K562 (cell line): Measurements from ENCODE around the gene MRPL55. TPM values are rescaled to one million over a fixed set of nuclear protein-coding genes. Genes with fewer than 3 reads are reported as not detected.

Experiments
- ATAC-seq: fragments of 200-7000 bp; cut with Tn5 transposase; 3 replicates; pipeline ENCODE4 v1.9.1; 2020; ENCODE audit warnings: moderate library complexity
- BruUV-seq: library from RNA; stranded (reverse); fragments of 400-500 nt; replicated peaks from 2 replicates; lab custom pipeline; 2021; lab: Mats Ljungman, UMichigan
- CTCF ChIA-PET: fragments of 300-600 bp; formaldehyde crosslinking; extraction: SDS; loops from one replicate; lab custom pipeline; 2021; ENCODE audit warnings: low intra/inter-chr PET ratio; lab: Yijun Ruan, JAX
- POLR2A ChIA-PET: fragments of 300-600, 350-650 bp; sonication (Branson Sonifier 250); formaldehyde crosslinking; extraction: SDS; loops from one replicate; lab custom pipeline; 2021; ENCODE audit warnings: antibody characterized with exemption, inconsistent platforms; lab: Yijun Ruan, JAX
- DNase-seq, 4 experiments: peaks; one replicate each; pipeline versions ENCODE4 v3.0.0 to v3.0.0-alpha.2; 2011 to 2018; ENCODE audit warnings: low spot score in 3 of 4, mixed read lengths in 3 of 4; ENCODE audit errors: extremely low read depth in 1 of 4
- FAIRE-seq: peaks from 2 replicates; lab custom pipeline; 2011; peaks lifted over from hg19 to GRCh38; lab: Jason Lieb, UNC
- H2AFZ ChIP-seq: 2 replicates; pipeline ENCODE4 v1.6.0; 2011; ENCODE audit warnings: low read depth, low read length, control low read depth, inconsistent platforms
- H3K27ac ChIP-seq: fragments of 200-600 bp; 3 replicates; pipeline ENCODE4 v1.8.0; 2011; ENCODE audit warnings: low read depth, mild to moderate bottlenecking, control low read depth, inconsistent platforms, low read length, moderate library complexity, mixed read lengths; ENCODE audit errors: extremely low read depth
- H3K27me3 ChIP-seq, 2 experiments: fragments of 300-600 bp in 1 of 2; 2 replicates in 1 of 2; 3 replicates in 1 of 2; pipeline versions ENCODE4 v1.6.0 to v1.8.0; 2011; ENCODE audit warnings: inconsistent platforms in 2 of 2, low read length in 2 of 2, mild to moderate bottlenecking in 1 of 2, mixed read lengths in 1 of 2, moderate library complexity in 1 of 2; ENCODE audit not compliant: control insufficient read depth in 2 of 2, insufficient read depth in 2 of 2
- H3K36me3 ChIP-seq: fragments of 300-600 bp; 3 replicates; pipeline ENCODE4 v1.8.0; 2011; ENCODE audit warnings: mild to moderate bottlenecking, low read length, inconsistent platforms; ENCODE audit not compliant: control insufficient read depth, insufficient read depth
- H3K4me1 ChIP-seq, 2 experiments: fragments of 200-600 bp in 1 of 2; replicated peaks in 1 of 2; 2 replicates in 1 of 2; 3 replicates in 1 of 2; pipeline versions ENCODE4 v1.5.1 to v1.8.0; 2011; ENCODE audit warnings: inconsistent platforms in 2 of 2, low read length in 2 of 2, mild to moderate bottlenecking in 1 of 2, mixed read lengths in 1 of 2, moderate library complexity in 1 of 2; ENCODE audit not compliant: control insufficient read depth in 2 of 2, insufficient read depth in 2 of 2
- H3K4me2 ChIP-seq: 2 replicates; pipeline ENCODE4 v1.6.1; 2011; ENCODE audit warnings: low read length, control low read depth, inconsistent platforms, mixed read lengths; ENCODE audit not compliant: insufficient read depth
- H3K4me3 ChIP-seq: fragments of 200-600 bp; sonication (generic), shearing (Covaris generic); 2 replicates; pipeline ENCODE4 v1.5.1; 2016; ENCODE audit warnings: control low read depth, inconsistent platforms
- H3K79me2 ChIP-seq: fragments of 200-600 bp; 3 replicates; pipeline ENCODE4 v1.8.0; 2011; ENCODE audit warnings: low read length, inconsistent platforms; ENCODE audit not compliant: control insufficient read depth, insufficient read depth
- H3K9ac ChIP-seq, 2 experiments: 2 replicates each; pipeline versions ENCODE4 v1.6.0 to v1.6.1; 2011; ENCODE audit warnings: low read depth in 2 of 2, low read length in 2 of 2, control low read depth in 1 of 2, inconsistent platforms in 1 of 2, mild to moderate bottlenecking in 1 of 2, mixed read lengths in 1 of 2; ENCODE audit not compliant: insufficient read depth in 1 of 2
- H3K9me1 ChIP-seq: one replicate; pipeline ENCODE4 v1.6.0; 2011; ENCODE audit warnings: inconsistent platforms, mild to moderate bottlenecking, low read length, moderate library complexity; ENCODE audit not compliant: control insufficient read depth, insufficient read depth
- H3K9me3 ChIP-seq: replicated peaks from 2 replicates; pipeline ENCODE4 v1.5.1; 2011; ENCODE audit warnings: low read depth, low read length, inconsistent platforms; ENCODE audit not compliant: control insufficient read depth, insufficient read depth
- H4K20me1 ChIP-seq: replicated peaks from 2 replicates; pipeline ENCODE4 v1.6.1; 2011; ENCODE audit warnings: low read length, inconsistent platforms, mixed read lengths; ENCODE audit not compliant: control insufficient read depth, insufficient read depth
- ARHGAP35 ChIP-seq: fragments of 450-650 bp; IDR thresholded peaks from 2 replicates; pipeline ENCODE4 v1.6.1; 2018; ENCODE audit not compliant: partially characterized antibody
- DPF2 ChIP-seq: fragments of 450-650 bp; IDR thresholded peaks from 2 replicates; pipeline ENCODE4 v1.6.1; 2016
- ETV6 ChIP-seq, 3 experiments: fragments of 150-350 bp in 1 of 3; sonication (generic) in 1 of 3; formaldehyde crosslinking in 1 of 3; IDR thresholded peaks; 2 replicates each; pipeline versions ENCODE4 v1.6.1 to v1.8.0; 2014 to 2022; ENCODE audit warnings: borderline replicate concordance in 2 of 3, low read depth in 2 of 3, antibody characterized with exemption in 1 of 3, low read length in 1 of 3, mild to moderate bottlenecking in 1 of 3, missing genetic modification reagents in 1 of 3
- HLTF ChIP-seq: fragments of 450-650 bp; IDR thresholded peaks from 2 replicates; pipeline ENCODE4 v1.6.1; 2016
- KDM5B ChIP-seq: fragments of 200-600 bp; sonication (generic); IDR thresholded peaks from 2 replicates; pipeline ENCODE4 v1.6.1; 2012; ENCODE audit warnings: low read depth, mild to moderate bottlenecking, moderate library complexity, low read length, control low read depth, inconsistent platforms; ENCODE audit not compliant: insufficient replicate concordance
- MAX ChIP-seq: sonication (generic); formaldehyde crosslinking; IDR thresholded peaks from 2 replicates; pipeline ENCODE4 v1.9.0; 2022; ENCODE audit warnings: mild to moderate bottlenecking, missing genetic modification reagents
- MCM2 ChIP-seq: fragments of 450-650 bp; IDR thresholded peaks from 2 replicates; pipeline ENCODE4 v1.6.1; 2017; ENCODE audit warnings: low read depth, mild to moderate bottlenecking
- MTA2 ChIP-seq: fragments of 450-650 bp; IDR thresholded peaks from 2 replicates; pipeline ENCODE4 v1.6.1; 2016; ENCODE audit warnings: low read depth
- POLR2B ChIP-seq: fragments of 450-650 bp; IDR thresholded peaks from 2 replicates; pipeline ENCODE4 v1.6.1; 2018; ENCODE audit warnings: low read depth; ENCODE audit not compliant: partially characterized antibody
- SRF ChIP-seq, 2 experiments: fragments of 250-450, 450-650 bp in 1 of 2; sonication (Bioruptor Pico) in 1 of 2; sonication (generic) in 1 of 2; formaldehyde crosslinking; IDR thresholded peaks; 2 replicates each; pipeline versions ENCODE4 v1.5.0 to v1.5.1; 2020 to 2022; ENCODE audit warnings: mild to moderate bottlenecking in 1 of 2, missing genetic modification reagents in 1 of 2
- STAG1 ChIP-seq: sonication (generic); formaldehyde crosslinking; IDR thresholded peaks from 2 replicates; pipeline ENCODE4 v1.5.0; 2020; ENCODE audit warnings: missing genetic modification reagents, borderline replicate concordance
- THAP7 ChIP-seq: fragments of 250-450 bp; sonication (Bioruptor Pico); IDR thresholded peaks from 2 replicates; pipeline ENCODE4 v1.5.0; 2021
- TRIM25 ChIP-seq: fragments of 450-650 bp; IDR thresholded peaks from 2 replicates; pipeline ENCODE4 v1.7.0; 2016; ENCODE audit warnings: borderline replicate concordance
- XRCC4 ChIP-seq: IDR thresholded peaks from one replicate; pipeline ENCODE4 v1.6.1; 2011; ENCODE audit not compliant: insufficient read depth, insufficient read length; ENCODE audit errors: extremely low read depth
- ZNF184 ChIP-seq: sonication (generic); formaldehyde crosslinking; IDR thresholded peaks from 2 replicates; pipeline ENCODE4 v1.5.0; 2020; ENCODE audit warnings: missing genetic modification reagents
- WGBS: fragments of 100-300 bp; shearing (Covaris generic); methylation state at CpG from one replicate; pipeline ENCODE4 v1.1.6; 2016; ENCODE audit warnings: low coverage, mixed read lengths; ENCODE audit not compliant: insufficient coverage; ENCODE audit errors: missing lambda C conversion rate; 5-methylcytosine and 5-hydroxymethylcytosine counted together
- in situ Hi-C: fragments of 300-500 bp; cut with MboI; formaldehyde crosslinking; loops from 4 replicates; pipeline ENCODE4 v1.15.0; 2018; ENCODE audit warnings: inconsistent platforms, mixed read lengths
- intact Hi-C: fragments of 100-400 bp; cut with micrococcal nuclease; formaldehyde crosslinking; loops from 2 replicates; pipeline ENCODE4 v1.14.2; 2022
- polyA plus RNA-seq, 8 experiments: library from polyadenylated mRNA; depleted of rRNA in 4 of 8; stranded (reverse) in 5 of 8; unstranded in 3 of 8; fragments of >200 nt; fragmentation: Nextera tagmentation in 2 of 8; fragmentation: Illumina TruSeq in 1 of 8; extraction: Ambion mirVana in 2 of 8; extraction: Trizol in 1 of 8; gene quantifications; 2 replicates each; pipeline versions ENCODE4 v1.2.1 to v1.2.3, GENCODE V29; 2011 to 2014; ENCODE audit warnings: inconsistent platforms in 1 of 8, missing spikeins in 1 of 8
- total RNA-seq, 7 experiments: library from RNA; depleted of rRNA in 6 of 7; stranded (reverse); fragments of >200 nt in 6 of 7; fragmentation: Illumina TruSeq in 2 of 7; extraction: Trizol in 2 of 7; gene quantifications; 2 replicates each; pipeline versions ENCODE4 v1.2.1 to v1.2.3, GENCODE V29; 2011 to 2021; ENCODE audit warnings: low replicate concordance in 1 of 7
- TF ChIP-seq, protein P1 (sequence below): fragments of 450-650 bp; IDR thresholded peaks from 2 replicates; pipeline ENCODE4 v1.6.1; 2016; ENCODE audit warnings: borderline replicate concordance

MRPL55 gene
- total and polyA plus RNA-seq, 9 of the 15 experiments (the other 6 are each of a cell fraction or from before 2014, with no cell fraction given) = 34.9 to 228 (median 81.0) TPM

DNA sequence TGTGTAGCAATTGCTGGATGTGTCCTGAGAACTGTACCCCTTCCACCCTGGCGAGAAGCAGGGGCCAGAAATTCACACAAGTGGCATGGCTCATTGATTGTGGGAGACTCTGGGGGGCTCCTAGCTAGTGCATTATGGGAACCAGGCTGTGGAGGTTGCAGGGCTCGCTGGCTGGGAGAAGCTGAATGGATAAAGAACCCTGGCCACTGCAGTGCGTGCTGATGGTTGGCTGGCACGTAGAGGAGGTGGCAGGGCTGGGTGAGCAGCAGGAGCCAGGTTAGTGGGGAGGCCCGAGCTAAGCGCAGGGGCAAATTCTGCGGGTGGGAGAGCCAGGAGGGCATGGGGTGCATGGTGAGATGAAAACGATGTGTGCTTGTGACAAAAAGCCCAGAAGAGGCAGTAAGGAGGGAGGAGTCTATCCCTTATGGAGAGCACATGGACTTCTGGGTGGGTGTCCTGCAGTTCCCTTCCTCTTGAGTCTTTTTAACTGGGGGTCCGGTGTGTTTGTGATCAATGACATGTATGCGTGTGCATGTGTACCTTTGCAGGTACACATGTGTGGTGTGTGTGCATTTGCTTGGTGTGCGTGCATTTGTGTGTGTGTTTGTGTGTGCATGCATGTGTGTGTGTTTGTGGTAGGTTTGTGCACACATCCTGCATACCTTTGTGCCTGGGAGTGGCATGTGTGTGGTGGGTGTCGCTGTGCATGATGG, 34.5 kb upstream of the MRPL55 start:
- peak overlapping the region; percentile 74 for H3K4me2 ChIP-seq
- peak overlapping the region in 1 of 2 experiments; percentile 86; a peak in 2 of 4 replicates for H3K9ac ChIP-seq
- intact Hi-C loops = no loop called here
- H3K36me3 ChIP-seq = peaks cover 53% of the 10 kb centered on the region; the same call in 2 of the 3 replicates
- ChIA-PET CTCF (no interaction called here), POLR2A (interaction anchor here (0.6 to 6.0 kb wide), 10 partner anchors 8 to 314 kb away, joined by 3 to 47 read pairs (median 3); partner anchors contain the start of genes IBA57 and MRPL55)
- no peak overlapping the region for H2AFZ ChIP-seq
- FAIRE-seq (no peak), DNase-seq (no peak), ATAC-seq (no peak)
- H3K79me2 ChIP-seq = peaks cover 86% of the 10 kb centered on the region
- H3K9me3 ChIP-seq = no peaks in the 10 kb centered on the region
- 81% methylated on average over 12 of the region's 12 CpGs for WGBS
- no peak overlapping the region for H3K4me3 ChIP-seq
- H3K4me1 ChIP-seq = peaks cover 57 to 90% of the 10 kb centered on the region in 2 experiments
- BruUV-seq = no TSS peak
- H3K27ac ChIP-seq = no peak overlapping the region
- H3K9me1 ChIP-seq = peaks cover 24% of the 10 kb centered on the region
- in situ Hi-C loops = no loop called here
- H3K27me3 ChIP-seq = no peaks in the 10 kb centered on the region
- H4K20me1 ChIP-seq = peaks cover 68% of the 10 kb centered on the region
- TF ChIP-seq MCM2 (no peak), MAX (CRISPR knock-in tag) (0 out of 2 replicates have a peak, but pooled peaks have one; percentile 38), POLR2B (peak; percentile 31), STAG1 (CRISPR knock-in tag) (no peak), DPF2 (no peak), ARHGAP35 (no peak), KDM5B (peak; percentile 36), THAP7 (CRISPR knock-in tag) (no peak), SRF (CRISPR knock-in tag; IDR thresholded peaks at IDR 0.05) (no peak), TRIM25 (no peak), MTA2 (no peak), ETV6 (IDR thresholded peaks at IDR 0.05; ENCODE audit: borderline replicate concordance in 1 of 2, low read depth in 2 of 2, low read length in 1 of 2) (no peak), ETV6 (CRISPR knock-in tag; IDR thresholded peaks at IDR 0.05; ENCODE audit: borderline replicate concordance) (no peak), ZNF184 (no peak), XRCC4 (no peak), HLTF (0 out of 2 replicates have a peak, but pooled peaks have one; percentile 45)
- TF ChIP-seq, protein P1, sequence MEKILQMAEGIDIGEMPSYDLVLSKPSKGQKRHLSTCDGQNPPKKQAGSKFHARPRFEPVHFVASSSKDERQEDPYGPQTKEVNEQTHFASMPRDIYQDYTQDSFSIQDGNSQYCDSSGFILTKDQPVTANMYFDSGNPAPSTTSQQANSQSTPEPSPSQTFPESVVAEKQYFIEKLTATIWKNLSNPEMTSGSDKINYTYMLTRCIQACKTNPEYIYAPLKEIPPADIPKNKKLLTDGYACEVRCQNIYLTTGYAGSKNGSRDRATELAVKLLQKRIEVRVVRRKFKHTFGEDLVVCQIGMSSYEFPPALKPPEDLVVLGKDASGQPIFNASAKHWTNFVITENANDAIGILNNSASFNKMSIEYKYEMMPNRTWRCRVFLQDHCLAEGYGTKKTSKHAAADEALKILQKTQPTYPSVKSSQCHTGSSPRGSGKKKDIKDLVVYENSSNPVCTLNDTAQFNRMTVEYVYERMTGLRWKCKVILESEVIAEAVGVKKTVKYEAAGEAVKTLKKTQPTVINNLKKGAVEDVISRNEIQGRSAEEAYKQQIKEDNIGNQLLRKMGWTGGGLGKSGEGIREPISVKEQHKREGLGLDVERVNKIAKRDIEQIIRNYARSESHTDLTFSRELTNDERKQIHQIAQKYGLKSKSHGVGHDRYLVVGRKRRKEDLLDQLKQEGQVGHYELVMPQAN = 0 out of 2 replicates have a peak, but pooled peaks have one; percentile 21
